AG08396 (cell line): ENCODE data around the gene ATXN8OS.
"Not testable (repeated sequence)": the region's sequence is repeated elsewhere in the genome, so short reads cannot be mapped to it uniquely, and the experiment has no call there.

Source experiments
- DNase-seq: peaks from one replicate; pipeline ENCODE4 v3.0.0; 2012; ENCODE audit warnings: low spot score, mixed read lengths

The ATXN8OS gene

DNA sequence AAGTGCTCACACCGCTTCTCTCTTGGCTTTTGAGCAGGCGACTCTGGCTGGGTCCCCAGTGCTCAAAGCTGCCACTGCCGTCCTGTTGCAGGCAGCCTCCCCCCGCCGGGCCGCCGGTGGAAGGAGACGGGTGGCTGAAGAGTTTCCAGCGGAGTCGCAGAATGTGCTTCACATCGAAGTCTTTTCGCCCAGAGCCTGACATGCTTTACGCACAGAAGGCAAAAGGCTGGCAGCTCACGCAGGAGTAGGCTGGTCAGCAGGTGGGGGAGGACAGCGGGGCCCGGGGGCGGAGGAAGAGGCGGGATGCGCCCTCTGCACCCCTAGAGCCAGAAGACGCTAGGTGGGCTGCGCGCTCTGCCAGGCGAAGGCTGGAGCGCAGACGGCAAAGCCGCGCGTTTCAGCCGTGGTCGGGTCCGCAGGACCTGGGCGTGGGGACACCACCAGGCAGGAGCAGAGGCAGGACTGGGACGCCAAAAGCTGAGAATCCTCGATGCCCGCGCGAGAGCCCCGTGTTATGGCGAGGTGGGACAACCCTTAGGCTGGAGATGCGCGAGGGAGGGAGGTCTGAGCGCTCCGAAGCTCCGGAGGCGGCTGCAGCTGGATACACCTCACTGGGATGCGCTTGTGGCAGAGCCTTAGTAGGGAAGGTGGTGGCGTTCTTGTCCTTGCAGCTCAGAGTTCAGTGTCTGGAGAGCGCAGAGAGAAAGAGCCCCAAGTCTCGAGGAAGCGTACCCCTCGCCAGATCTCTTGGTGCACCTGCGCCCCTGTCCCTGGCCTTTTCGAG is at the start of gene ATXN8OS:
Gene ATXN8OS (plus strand): TSS at position 329 of the 784 bp plus-strand sequence.
- DNase-seq: no peak

DNA sequence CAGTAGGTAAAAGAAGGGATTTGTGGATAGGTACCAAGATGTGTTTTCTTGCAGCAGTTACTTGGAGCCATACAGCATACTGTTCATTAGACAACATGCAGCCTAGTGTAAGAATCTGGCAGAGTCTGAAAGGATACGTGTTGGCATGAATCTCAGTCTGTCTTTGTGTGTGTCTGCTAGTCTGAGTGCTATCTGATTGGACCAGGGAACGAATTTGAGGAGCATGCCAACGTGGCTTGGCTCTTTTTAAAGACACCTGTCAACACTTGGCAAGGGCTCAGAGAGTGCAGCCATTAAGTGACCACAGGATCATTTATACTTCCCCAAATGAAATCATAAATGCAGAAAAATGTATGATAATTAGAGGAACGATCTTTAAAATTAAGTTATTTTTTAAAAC is 27.6 kb upstream of the ATXN8OS start:
- no peak for DNase-seq

DNA sequence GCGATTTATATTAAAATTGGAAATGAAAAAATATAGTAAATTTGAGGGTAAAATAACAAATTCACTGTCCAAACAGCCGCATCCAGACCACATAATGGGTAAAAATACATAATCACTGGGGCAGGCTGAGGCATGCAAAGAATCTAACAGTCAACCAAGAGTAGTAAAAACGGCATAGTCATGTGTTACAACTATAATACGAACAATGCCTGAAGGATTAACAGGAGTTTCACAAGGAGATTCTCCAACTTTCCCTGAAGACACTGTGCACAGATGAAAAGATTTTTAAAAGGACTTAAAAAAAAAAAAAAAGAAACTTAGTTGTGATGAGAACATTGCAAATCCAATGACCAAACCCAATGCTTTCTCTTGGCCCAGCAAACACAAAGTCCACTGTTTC is 20.4 kb upstream of the ATXN8OS start:
- no peak for DNase-seq

DNA sequence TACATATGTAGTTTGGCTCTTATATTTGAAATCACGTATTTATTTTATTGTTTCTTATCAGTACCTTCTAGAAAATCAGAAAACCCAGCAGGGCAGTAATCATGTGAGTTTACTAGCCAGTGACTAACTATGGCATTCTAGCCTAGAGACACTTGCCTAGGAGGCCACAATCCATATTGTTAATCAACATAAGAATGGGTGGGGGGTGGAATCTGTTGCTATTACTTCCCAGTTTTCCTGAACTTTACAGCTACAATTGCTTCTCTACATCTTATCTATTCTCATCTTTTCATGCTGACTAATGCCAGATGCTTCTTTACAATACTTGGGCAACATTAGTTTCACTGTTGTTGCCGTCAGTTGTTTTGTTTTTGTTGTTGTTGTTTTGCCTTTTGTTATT is 18.7 kb upstream of the ATXN8OS start:
- no peak for DNase-seq

DNA sequence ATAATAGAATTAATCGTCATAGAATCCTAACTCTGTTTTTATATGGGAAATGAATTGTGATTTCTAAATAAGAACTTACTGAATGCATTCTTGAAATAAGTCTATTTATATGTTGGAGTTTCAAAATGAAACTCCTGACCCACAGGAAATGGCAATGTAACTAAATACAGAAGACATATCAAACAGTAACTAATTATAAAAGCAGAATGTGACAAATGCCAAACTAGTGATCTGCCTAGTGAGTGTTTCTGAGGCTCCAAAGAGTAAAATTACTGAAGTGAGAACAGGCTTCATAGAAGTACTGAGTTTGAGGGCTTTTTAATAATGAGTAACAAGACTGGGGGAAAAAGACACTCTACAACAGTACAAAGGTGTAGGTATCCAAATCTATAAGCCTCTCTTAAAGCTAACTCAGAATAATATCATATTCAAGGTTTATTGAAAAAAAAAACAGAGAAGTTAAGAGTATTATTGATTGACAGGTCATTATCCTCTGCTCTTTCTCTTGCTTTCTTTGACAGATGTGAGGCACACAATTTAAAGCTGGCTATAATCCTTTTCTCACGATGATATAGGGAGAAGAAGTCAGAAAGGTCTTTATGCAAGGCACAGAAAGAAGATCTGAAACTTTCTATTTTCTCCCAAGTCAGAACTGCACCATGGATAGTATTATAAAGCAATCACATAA is 17.4 kb upstream of the ATXN8OS start:
- DNase-seq: no peak

DNA sequence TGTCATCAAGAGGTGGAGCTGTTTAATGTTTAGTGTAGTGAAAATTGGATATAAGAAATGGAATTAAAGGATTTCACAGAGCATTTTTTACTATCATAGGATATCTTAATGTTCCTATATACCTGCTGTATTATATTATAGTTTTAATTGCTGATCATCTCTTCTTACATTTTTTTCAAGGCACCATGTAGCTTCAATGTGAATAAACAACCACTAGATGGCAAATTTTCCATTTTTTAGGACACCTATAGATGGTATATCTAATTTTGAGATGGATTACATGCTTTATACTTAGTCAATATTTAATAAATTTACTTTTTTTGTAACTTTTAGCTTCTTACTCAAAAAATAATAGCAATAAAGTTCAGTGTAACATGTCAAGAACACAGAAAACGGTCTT is 9.0 kb upstream of the ATXN8OS start:
- no peak for DNase-seq

DNA sequence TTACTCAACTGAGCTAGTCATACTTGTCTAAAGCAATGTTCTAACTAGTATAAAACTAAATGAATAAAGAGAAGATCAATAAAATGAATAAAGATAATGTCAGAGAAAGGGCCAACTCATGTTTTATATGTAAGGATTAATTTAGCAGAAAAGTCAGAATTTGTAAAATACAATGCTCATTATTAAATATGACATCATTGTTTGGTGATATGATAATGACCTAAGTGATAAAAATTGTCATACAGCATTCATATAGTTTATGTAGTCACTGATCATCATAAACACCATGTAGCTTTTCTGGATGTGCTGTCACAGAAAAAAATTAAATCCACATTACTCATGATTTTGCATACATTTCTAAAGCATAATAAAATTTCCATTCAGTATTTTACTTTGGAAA is 3.1 kb upstream of the ATXN8OS start:
- no peak for DNase-seq

DNA sequence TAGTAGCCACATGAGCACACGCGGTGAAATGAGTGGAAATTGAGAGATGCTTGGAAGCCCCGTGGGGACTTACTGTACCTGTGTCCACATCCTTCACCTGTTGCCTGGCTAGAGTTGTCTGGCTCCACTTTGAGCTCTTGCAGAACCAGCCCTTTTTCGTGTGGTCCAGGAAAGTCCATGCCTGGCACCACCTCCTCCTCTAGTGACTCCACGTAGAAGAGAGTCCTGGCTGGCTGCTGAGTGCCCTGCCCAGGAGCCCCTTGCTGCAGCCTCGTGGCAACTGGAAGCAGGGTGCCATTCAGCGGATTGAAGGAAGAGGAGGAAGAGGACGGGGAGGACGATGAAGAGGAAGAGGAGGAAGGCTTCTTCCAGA is 515 bp upstream of the ATXN8OS start:
- no peak for DNase-seq

DNA sequence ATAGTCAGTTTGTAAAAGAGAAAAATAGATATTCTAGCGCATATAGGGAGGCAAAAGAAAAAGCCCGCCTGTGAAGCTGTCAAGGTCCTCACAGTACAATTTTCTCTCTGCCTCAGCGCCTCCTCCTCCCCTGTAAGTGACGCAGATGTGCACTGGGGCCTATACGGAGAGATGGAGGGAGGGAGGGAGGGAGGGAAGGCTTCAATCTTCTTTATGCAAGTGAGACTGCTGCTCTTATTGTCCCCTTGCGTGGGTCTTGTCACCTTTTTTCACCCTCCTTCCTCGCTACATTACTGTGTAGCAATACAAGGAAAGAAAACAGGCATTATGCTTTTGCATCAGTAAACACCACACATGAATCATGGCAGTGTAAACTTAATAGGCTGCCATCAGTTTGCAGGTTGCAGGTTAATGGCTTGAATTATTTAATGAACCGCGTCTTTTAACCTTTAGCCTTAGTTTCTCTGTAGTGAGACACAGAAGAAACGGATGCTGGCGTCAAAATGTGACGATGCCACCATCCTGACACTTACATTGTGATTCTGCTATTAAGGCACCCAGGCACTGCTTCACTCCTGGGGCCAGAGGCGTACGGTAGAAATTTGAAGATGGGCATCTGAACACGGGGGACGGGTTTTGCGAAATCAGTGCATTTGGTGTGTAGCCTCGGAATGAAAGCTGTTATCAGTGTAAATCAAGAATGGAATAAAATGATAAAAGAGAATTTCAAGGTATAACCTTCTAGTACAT is 905 bp downstream of the ATXN8OS start, which contains the start of gene KLHL1:
Gene KLHL1 (minus strand): TSS at position 97 of the 750 bp plus-strand sequence. CDS start 753 bp downstream, outside the sequence.
- DNase-seq: no peak

DNA sequence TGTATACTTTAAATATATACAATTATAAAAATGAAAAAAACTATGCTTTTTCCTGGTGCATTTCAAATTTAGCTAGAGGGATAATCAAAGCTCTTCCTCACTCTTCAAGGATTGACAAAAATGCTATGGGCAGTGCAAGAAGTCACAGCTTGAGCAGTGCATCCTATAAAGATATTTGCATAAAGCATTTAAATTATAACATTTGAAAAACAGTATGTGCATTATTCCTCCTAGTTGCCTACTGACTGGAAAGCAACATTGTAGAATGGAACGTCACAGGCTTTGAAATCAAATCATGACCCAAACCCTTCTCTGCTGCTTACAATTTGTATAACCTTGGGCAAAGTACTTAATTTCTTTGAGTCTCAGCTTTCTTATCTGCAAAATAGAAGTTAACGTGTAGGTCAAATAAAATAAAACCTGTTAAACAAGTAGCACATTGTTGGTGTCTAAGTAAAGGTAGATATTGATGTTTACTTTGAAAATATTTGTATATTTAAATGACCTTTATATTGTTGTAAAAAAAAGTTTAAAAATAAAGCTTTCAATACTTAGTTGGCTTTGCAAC is 9.8 kb downstream of the ATXN8OS start:
- DNase-seq: no peak

DNA sequence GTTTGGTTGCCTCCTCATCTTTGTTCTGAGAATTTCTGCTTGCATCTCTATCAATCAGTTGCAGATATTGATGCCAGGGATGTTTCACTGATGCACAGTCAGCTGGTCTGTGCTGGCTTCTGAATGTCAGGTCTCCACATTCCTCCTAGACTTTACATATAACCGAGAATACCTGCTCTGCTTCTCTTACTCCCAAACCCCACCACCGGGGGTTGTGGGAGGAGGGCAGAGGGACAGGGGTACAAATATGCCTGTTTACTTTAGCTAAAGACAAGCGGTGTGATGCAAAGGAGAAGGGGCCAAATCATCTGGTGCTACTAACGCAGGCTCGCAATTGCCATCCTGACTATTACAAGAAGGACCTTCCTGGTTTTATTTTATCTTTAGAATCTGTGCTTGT is 18.1 kb downstream of the ATXN8OS start:
- DNase-seq: no peak

DNA sequence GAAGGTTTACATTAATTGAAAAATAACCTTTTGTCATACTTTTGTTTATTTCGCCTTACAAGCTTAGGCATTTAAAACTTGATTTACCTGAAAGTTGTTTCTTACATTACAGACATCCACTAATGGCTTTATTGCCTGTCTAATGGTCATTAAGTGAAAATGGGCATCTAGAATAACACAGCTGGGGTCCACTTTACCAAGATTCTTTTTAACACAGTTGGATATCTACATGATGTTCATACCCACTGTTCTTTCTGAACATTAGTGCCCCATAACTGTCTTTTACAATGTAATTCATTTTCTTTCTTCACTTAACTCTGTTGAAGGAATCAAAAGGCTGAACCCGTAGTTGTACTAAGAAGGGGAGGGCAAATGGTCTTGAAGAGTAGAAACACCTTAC is 20.5 kb downstream of the ATXN8OS start:
- no peak for DNase-seq

DNA sequence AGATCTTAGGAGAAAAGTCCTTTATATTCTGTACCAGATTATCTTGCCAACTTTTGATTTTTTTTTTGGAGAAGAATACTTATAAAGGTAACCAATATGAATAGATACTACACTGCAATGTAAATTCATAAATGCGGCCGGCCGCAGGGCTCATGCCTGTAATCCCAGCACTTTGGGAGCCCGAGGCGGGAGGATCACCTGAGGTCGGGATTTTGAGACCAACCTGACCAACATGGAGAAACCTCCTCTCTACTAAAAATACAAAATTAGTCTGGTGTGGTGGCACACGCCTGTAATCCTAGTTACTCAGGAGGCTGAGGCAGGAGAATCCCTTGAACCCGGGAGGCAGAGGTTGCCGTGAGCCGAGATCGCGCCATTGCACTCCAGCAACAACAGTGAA is 35.0 kb downstream of the ATXN8OS start:
- DNase-seq: not testable (repeated sequence)

DNA sequence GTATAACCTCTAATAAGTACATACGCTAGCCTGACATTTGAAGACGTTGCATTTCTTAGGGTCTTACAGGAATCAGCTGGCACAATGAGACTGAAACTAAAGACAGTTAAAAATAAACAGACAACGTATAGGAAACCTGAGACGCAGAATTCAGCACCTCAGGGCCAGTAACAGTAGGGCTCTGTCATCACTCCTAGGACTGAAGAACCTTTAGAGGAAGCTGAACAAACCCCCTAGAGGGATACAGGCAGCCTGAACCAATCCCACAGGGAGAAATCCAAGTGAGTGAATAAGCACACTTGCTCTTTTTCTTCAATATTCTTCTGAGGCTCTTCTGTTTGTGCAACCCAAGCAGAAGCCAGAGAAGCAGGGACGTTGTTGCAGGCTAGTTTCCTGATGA is 54.5 kb downstream of the ATXN8OS start:
- DNase-seq: no peak

DNA sequence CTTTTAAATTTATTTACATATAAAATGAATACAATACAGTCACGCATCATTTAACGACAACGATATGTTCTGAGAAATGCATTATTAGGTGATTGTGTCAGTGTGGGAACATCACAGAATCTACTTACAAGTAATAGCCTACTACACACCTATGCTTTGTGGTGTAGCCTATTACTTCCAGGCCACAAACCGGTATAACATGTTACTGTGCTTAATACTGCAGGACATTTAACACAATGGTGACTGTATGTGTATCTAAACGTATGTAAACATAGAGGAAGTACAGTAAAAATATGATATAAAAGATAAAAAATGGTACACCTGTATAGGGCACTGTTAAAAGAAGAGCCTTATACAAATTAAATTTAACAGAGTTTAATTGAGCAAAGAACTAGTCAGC is 63.1 kb downstream of the ATXN8OS start:
- no peak for DNase-seq

DNA sequence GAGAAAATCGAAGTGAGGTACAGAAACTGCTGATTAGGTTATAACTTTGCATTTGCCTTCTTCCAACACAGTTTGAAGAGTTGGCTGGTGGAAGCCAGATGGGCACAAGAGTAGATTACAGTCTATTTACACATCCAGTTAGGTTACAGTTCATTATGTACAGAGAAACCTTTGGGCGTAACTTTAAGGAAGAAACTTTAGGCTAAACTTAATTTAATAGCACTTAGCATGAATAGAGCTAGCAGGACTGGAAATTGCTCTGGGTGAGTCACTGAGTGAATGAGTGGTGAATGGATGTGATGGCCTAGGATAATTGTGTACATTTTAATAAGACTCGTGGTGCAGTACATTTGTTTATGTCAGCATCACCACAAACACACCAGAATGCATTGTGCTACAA is 63.5 kb downstream of the ATXN8OS start:
- no peak for DNase-seq

DNA sequence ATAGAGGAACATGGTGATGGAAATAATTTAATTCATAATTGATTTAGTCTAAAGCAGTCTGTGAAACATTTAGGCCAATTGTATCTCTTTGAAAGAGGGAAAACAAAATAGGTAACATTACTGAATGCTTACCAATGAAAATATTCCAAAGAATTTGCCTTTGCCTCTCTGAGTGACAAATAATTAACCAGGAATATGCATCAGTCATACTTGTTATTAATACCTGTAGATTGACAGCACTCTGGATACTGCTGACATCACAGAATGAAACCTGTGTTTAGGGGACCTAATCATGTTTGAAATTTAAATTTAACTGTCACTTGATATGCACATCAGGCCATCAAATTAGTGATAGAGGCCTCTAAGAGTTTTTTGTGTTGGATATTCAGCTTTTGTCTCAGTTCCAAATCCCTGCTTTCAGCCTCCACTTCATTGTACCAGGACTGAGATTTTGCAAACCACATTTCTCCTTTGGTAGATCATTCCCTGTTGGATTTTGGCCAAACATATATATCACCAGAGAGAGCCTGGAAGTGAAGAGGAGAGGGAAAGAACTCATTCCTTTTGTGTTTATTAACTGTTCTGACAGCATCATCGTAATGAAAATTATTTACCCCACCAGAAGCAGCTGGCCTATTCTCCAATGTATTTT is 65.4 kb downstream of the ATXN8OS start:
- DNase-seq: no peak

DNA sequence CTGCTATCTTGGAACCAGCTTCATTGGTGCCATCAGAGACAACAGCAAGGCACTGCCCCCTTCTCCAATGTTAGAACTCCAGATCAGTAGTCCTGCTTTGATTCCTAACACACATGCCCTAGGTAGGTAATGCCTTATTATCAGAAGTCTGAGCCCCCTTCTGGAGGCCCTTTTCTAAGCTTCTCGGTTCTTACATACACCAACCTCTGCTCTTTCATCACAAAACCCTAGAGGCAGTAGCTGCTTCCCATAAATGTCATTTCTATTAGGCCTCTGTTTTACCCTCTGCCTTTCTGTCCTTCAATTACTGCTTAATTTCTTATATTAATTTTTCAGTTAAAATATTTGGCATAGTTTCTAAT is 66.0 kb downstream of the ATXN8OS start:
- no peak for DNase-seq

DNA sequence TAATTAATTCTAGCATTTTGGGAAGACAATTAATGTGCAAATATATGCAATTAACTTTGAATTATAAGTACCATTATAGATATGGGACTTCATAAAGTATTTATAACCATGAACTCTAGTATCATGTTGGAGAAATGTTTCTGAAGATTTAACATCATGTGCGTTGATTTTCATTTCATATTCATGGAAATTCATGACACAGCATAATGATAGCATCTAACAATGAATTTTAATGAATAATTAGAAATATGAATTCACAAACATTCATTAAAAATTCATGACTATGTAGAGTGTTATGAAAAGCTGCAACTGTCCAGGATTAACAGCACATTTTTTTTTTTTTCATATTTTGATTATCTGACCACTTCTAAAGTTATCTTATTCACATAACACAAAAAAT is 70.7 kb downstream of the ATXN8OS start:
- no peak for DNase-seq
